H9 (cell line): ENCODE results near the gene CISD1. TPM values are rescaled to one million over a fixed set of nuclear protein-coding genes. Genes with fewer than 3 reads are reported as not detected.

ENCODE experiments used
- DNase-seq: peaks from one replicate; pipeline ENCODE4 v3.0.0-alpha.2; 2017
- H2AFZ ChIP-seq: one replicate; pipeline ENCODE4 v1.6.1; 2013; ENCODE audit warnings: mild to moderate bottlenecking, low read length, control low read depth, moderate library complexity
- H2AK5ac ChIP-seq: 2 replicates; pipeline ENCODE4 v1.6.1; 2013; ENCODE audit warnings: low read length, control low read depth, mixed read lengths; ENCODE audit not compliant: insufficient read length
- H2BK120ac ChIP-seq: one replicate; pipeline ENCODE4 v1.6.1; 2013; ENCODE audit warnings: low read depth, mild to moderate bottlenecking, low read length, control low read depth, inconsistent platforms; ENCODE audit not compliant: poor library complexity, severe bottlenecking
- H2BK12ac ChIP-seq: 2 replicates; pipeline ENCODE4 v1.6.1; 2013; ENCODE audit warnings: low read length, control low read depth, mixed read lengths, low read depth; ENCODE audit not compliant: insufficient read length
- H2BK15ac ChIP-seq: 2 replicates; pipeline ENCODE4 v1.6.1; 2013; ENCODE audit warnings: low read depth, low read length, control low read depth
- H2BK20ac ChIP-seq: one replicate; pipeline ENCODE4 v1.6.1; 2013; ENCODE audit warnings: low read depth, mild to moderate bottlenecking, low read length, control low read depth, inconsistent platforms; ENCODE audit not compliant: poor library complexity, severe bottlenecking
- H2BK5ac ChIP-seq: 2 replicates; pipeline ENCODE4 v1.6.1; 2013; ENCODE audit warnings: low read length, control low read depth, mixed read lengths; ENCODE audit not compliant: insufficient read length
- H3K14ac ChIP-seq: 2 replicates; pipeline ENCODE4 v1.6.1; 2013; ENCODE audit warnings: low read length, control low read depth; ENCODE audit not compliant: insufficient read depth
- H3K18ac ChIP-seq: 2 replicates; pipeline ENCODE4 v1.6.1; 2013; ENCODE audit warnings: low read depth, mild to moderate bottlenecking, mixed read lengths, low read length, control low read depth; ENCODE audit not compliant: insufficient read length
- H3K23ac ChIP-seq: 2 replicates; pipeline ENCODE4 v1.6.1; 2013; ENCODE audit warnings: low read length, control low read depth, mixed read lengths, low read depth; ENCODE audit not compliant: insufficient read length
- H3K23me2 ChIP-seq: 2 replicates; pipeline ENCODE4 v1.6.1; 2013; ENCODE audit warnings: low read depth, mild to moderate bottlenecking, mixed read lengths, low read length, control low read depth; ENCODE audit not compliant: insufficient read length, poor library complexity, severe bottlenecking
- H3K27ac ChIP-seq: 2 replicates; pipeline ENCODE4 v1.5.1; 2013; ENCODE audit warnings: low read length, control low read depth, mixed read lengths, low read depth; ENCODE audit not compliant: insufficient read length
- H3K27me3 ChIP-seq: 2 replicates; pipeline ENCODE4 v1.6.1; 2013; ENCODE audit warnings: low read length, control low read depth, inconsistent platforms; ENCODE audit not compliant: insufficient read depth
- H3K4ac ChIP-seq: 2 replicates; pipeline ENCODE4 v1.6.1; 2013; ENCODE audit warnings: low read depth, mild to moderate bottlenecking, control low read depth, inconsistent platforms, low read length, moderate library complexity
- H3K4me1 ChIP-seq: 2 replicates; pipeline ENCODE4 v1.6.1; 2013; ENCODE audit warnings: low read length, control low read depth, inconsistent platforms; ENCODE audit not compliant: insufficient read depth
- H3K4me2 ChIP-seq: 2 replicates; pipeline ENCODE4 v1.6.1; 2013; ENCODE audit warnings: low read length, control low read depth, mixed read lengths; ENCODE audit not compliant: insufficient read length, insufficient read depth
- H3K56ac ChIP-seq: 2 replicates; pipeline ENCODE4 v1.6.1; 2013; ENCODE audit warnings: low read depth, mild to moderate bottlenecking, mixed read lengths, low read length, control low read depth; ENCODE audit not compliant: insufficient read length
- H3K79me1 ChIP-seq: 2 replicates; pipeline ENCODE4 v1.6.1; 2013; ENCODE audit warnings: low read depth, mild to moderate bottlenecking, moderate library complexity, low read length, control low read depth, inconsistent platforms; ENCODE audit not compliant: insufficient read depth, poor library complexity, severe bottlenecking
- H3K79me2 ChIP-seq: 2 replicates; pipeline ENCODE4 v1.6.1; 2013; ENCODE audit warnings: low read length, control low read depth, inconsistent platforms; ENCODE audit not compliant: insufficient read depth
- H3K9ac ChIP-seq: 2 replicates; pipeline ENCODE4 v1.6.1; 2013; ENCODE audit warnings: low read length, control low read depth, mixed read lengths; ENCODE audit not compliant: insufficient read length; ENCODE audit errors: extremely low read depth
- H3K9me3 ChIP-seq: one replicate; pipeline ENCODE4 v1.6.1; 2013; ENCODE audit warnings: low read depth, low read length, inconsistent platforms; ENCODE audit not compliant: control insufficient read depth
- H3T11ph ChIP-seq: one replicate; pipeline ENCODE4 v1.6.1; 2013; ENCODE audit warnings: mild to moderate bottlenecking, low read length, control low read depth, inconsistent platforms
- H4K20me1 ChIP-seq: one replicate; pipeline ENCODE4 v1.6.1; 2013; ENCODE audit not compliant: control insufficient read depth, insufficient read length, insufficient read depth
- H4K5ac ChIP-seq: 2 replicates; pipeline ENCODE4 v1.6.1; 2013; ENCODE audit warnings: low read depth, mild to moderate bottlenecking, mixed read lengths, low read length, control low read depth; ENCODE audit not compliant: insufficient read length
- H4K8ac ChIP-seq: replicated peaks from 2 replicates; pipeline ENCODE4 v1.6.1; 2013; ENCODE audit warnings: low read length, control low read depth, mixed read lengths, low read depth; ENCODE audit not compliant: insufficient read length
- H4K91ac ChIP-seq: 2 replicates; pipeline ENCODE4 v1.6.1; 2013; ENCODE audit warnings: low read depth, mild to moderate bottlenecking, moderate library complexity, mixed read lengths, low read length, control low read depth; ENCODE audit not compliant: insufficient read length
- H3K27ac Mint-ChIP-seq, 3 experiments: 2 replicates in 2 of 3; 3 replicates in 1 of 3; pipeline ENCODE4 v1.8.0; 2020 to 2021; ENCODE audit warnings: mixed read lengths in 3 of 3, mild to moderate bottlenecking in 1 of 3, moderate library complexity in 1 of 3
- H3K27me3 Mint-ChIP-seq: 2 replicates; pipeline ENCODE4 v1.8.0; 2021; ENCODE audit warnings: low read depth, mild to moderate bottlenecking, moderate library complexity, mixed read lengths
- H3K36me3 Mint-ChIP-seq, 3 experiments: 2 replicates in 2 of 3; 3 replicates in 1 of 3; pipeline ENCODE4 v1.8.0; 2020 to 2021; ENCODE audit warnings: low read depth in 3 of 3, mixed read lengths in 3 of 3; ENCODE audit not compliant: insufficient read depth in 1 of 3
- H3K4me1 Mint-ChIP-seq, 2 experiments: 2 replicates each; pipeline ENCODE4 v1.8.0; 2020; ENCODE audit warnings: mixed read lengths in 2 of 2
- H3K4me3 Mint-ChIP-seq, 2 experiments: 2 replicates in 1 of 2; 3 replicates in 1 of 2; pipeline ENCODE4 v1.8.0; 2020 to 2021; ENCODE audit warnings: mild to moderate bottlenecking in 2 of 2, mixed read lengths in 2 of 2, moderate library complexity in 1 of 2
- H3K9me3 Mint-ChIP-seq, 2 experiments: 2 replicates in 1 of 2; 3 replicates in 1 of 2; pipeline ENCODE4 v1.8.0; 2020; ENCODE audit warnings: mild to moderate bottlenecking in 2 of 2, mixed read lengths in 2 of 2, moderate library complexity in 1 of 2
- WGBS: extraction: QIAGEN DNeasy Blood & Tissue Kit; methylation state at CpG from one replicate; pipeline ENCODE4 v1.1.7; 2013; ENCODE audit warnings: missing lambda C conversion rate, low lambda C conversion rate, mixed read lengths; ENCODE audit not compliant: insufficient read length; ENCODE audit errors: extremely low coverage; 5-methylcytosine and 5-hydroxymethylcytosine counted together
- total RNA-seq: library from RNA; stranded (reverse); gene quantifications from 2 replicates; pipeline ENCODE4 v1.2.1, GENCODE V29; 2021
- TF ChIP-seq, protein P1 (sequence below): fragments of 200-600 bp; sonication (generic); conservative IDR thresholded peaks from 3 replicates; pipeline ENCODE4 v1.8.0; 2021; ENCODE audit warnings: antibody characterized with exemption, mild to moderate bottlenecking

CISD1 gene
- total RNA-seq, 1 experiment from 2014 or later = 42.0 TPM

- H3K27me3 Mint-ChIP-seq = no peaks in the 10 kb centered on the region; the same call in 1 of the 2 replicates
- Histone ChIP-seq H3K9me3 (no peaks in the 10 kb centered on the region), H3K27me3 (no peaks in the 10 kb centered on the region), H2BK15ac (no peak overlapping the region), H4K91ac (no peak overlapping the region), H3K14ac (no peak overlapping the region), H3K23me2 (no peaks in the 10 kb centered on the region), H3K23ac (no peak overlapping the region), H3T11ph (no peak overlapping the region), H3K27ac (no peak overlapping the region), H2AFZ (no peak overlapping the region), H3K4me2 (no peak overlapping the region), H2BK5ac (no peak overlapping the region), H2AK5ac (no peak overlapping the region), H3K4ac (no peak overlapping the region), H2BK12ac (no peak overlapping the region), H3K79me2 (no peaks in the 10 kb centered on the region), H3K9ac (no peak overlapping the region), H3K18ac (no peak overlapping the region), H4K5ac (no peak overlapping the region), H3K79me1 (no peaks in the 10 kb centered on the region), H3K56ac (no peak overlapping the region), H3K4me1 (no peaks in the 10 kb centered on the region), H2BK120ac (no peak overlapping the region), H2BK20ac (no peak overlapping the region), H4K20me1 (no peaks in the 10 kb centered on the region), H4K8ac (no peak overlapping the region)
- no peak overlapping the region for H3K27ac Mint-ChIP-seq
- WGBS = no CpG with 5 or more reads among the region's 2 CpGs
- TF ChIP-seq, protein P1, sequence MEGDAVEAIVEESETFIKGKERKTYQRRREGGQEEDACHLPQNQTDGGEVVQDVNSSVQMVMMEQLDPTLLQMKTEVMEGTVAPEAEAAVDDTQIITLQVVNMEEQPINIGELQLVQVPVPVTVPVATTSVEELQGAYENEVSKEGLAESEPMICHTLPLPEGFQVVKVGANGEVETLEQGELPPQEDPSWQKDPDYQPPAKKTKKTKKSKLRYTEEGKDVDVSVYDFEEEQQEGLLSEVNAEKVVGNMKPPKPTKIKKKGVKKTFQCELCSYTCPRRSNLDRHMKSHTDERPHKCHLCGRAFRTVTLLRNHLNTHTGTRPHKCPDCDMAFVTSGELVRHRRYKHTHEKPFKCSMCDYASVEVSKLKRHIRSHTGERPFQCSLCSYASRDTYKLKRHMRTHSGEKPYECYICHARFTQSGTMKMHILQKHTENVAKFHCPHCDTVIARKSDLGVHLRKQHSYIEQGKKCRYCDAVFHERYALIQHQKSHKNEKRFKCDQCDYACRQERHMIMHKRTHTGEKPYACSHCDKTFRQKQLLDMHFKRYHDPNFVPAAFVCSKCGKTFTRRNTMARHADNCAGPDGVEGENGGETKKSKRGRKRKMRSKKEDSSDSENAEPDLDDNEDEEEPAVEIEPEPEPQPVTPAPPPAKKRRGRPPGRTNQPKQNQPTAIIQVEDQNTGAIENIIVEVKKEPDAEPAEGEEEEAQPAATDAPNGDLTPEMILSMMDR = no peak
- no peak overlapping the region for H3K4me3 Mint-ChIP-seq
- H3K9me3 Mint-ChIP-seq = no peaks in the 10 kb centered on the region
- no peaks in the 10 kb centered on the region for H3K36me3 Mint-ChIP-seq
- H3K4me1 Mint-ChIP-seq = peaks cover 5 to 6% of the 10 kb centered on the region in 2 experiments; a peak in 3 of 4 replicates
- DNase-seq = no peak
Measured at GRCh38 chr10:58302254-58302653, 33.3 kb downstream of the CISD1 start.
